ENCODE results near the gene PLCXD1.

GRCh38 chrX:341541-342101, 60.4 kb downstream of the PLCXD1 start:
- TF ChIP-seq CTCF (IDR thresholded peaks at IDR 0.05) (no peak), POLR2A (IDR thresholded peaks at IDR 0.05) (no peak)
